CD4-positive, alpha-beta T cell treated with Interleukin-2 at 100 ng/mL for 4 hours (primary cell): ENCODE results near the gene CRISP3.
"Not testable (repeated sequence)": the region's sequence is repeated elsewhere in the genome, so short reads cannot be mapped to it uniquely, and the experiment has no call there.

ENCODE experiments used
- DNase-seq: peaks from one replicate; pipeline ENCODE4 v3.0.0-alpha.2; 2020; ENCODE audit warnings: low spot score

Gene CRISP3

DNA sequence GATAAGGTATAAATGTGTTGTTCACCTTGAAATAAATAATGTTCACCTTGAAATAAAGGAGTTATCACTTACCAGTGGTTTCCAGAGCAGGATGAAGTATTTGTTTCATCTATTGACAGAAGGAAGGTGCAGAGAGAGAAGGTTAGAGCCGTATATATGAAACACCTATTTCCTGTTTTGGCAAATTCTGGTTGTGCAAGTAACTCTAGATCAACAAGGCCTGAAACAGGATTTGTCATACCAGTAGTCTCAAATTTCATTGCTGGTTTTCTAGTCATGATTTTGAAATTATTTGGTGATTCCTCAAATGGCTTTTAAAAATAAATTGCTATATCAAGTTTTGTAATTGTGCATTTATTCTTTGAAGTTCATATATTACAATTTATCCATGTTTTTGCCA is at the start of gene CRISP3:
Gene CRISP3, minus strand, starts transcription at position 130 of the 400 bp plus-strand sequence. Its CDS starts 21 bp downstream, at position 109.
- DNase-seq, result no peak

DNA sequence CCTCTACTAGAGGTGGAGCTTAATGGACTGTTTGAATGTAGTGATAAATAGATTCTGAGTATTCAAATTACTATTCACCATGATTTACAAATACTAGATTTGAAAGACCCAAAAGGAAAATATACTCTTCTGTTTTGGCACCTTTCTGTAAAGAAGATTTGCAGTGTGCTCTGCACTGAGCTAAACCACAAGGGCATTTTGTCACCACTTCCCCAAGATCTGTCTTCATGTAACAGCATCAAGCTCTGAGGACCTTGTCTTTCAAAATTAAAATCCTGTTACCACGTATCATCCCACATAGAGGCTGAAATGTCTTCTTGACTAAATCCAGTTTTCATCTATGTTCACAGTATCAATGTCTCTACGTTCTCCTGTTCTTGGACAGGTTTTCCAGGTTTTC is 46.2 kb upstream of the CRISP3 start:
- no peak for DNase-seq

DNA sequence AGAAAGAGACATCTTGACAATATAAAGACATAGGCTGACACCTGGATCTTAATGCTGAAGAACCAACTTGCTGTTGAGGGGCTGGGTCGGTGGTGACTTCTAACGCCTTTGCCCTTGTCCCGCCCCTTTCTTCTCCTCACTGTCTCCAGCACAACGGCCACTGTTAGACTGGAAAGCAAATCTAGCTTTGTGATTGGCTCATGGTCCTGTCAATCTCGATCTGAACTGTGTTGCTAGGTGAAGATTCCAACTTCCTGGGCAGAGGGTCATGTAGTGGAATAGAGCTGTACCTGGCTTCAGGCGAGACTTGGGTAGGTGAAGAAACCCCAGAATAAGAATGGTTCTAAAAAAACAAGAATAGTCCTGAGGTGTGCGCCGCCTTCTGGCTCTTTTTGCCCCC is 43.0 kb upstream of the CRISP3 start, which contains the start of gene PGK2:
Gene PGK2, minus strand, starts transcription at position 110 of the 400 bp plus-strand sequence. Its CDS starts 98 bp downstream, at position 12.
- no peak for DNase-seq

DNA sequence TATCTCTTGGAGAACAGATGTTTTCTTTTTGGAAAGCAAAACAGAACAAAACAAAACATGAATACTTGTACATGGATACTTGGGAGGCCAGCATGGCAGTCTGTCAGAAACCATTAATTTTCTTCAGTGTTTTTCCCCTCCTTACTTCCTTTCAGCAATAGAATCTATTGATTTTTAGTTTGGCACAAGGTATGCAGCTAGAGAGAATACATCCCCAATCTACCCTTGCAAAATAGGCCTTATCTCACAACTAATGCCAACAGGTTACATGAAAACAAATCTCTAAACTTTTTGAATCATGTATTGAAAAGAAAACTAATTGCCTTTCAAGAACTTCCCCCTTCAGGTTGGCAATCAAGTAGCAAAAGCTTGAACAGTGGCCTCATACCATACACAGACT is 40.1 kb upstream of the CRISP3 start:
- DNase-seq, result no peak

DNA sequence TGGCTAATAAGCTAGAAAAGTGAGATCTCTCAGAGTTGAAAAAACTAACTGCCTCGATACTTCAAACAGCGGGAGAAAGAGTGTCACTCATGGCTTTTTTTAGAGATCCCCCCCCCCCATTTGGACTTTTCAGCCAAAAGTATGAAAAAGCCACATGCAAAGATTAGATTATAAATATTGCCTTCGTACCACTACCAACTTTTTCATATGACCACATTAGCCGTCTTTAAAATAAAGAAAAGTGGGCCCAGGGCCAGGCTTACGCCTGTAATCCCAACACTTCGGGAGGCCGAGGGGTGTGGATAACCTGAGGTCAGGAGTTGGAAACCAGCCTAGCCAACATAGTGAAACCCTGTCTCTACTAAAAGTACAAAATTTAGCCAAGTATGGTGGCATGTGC is 38.5 kb upstream of the CRISP3 start:
- DNase-seq, result no peak

DNA sequence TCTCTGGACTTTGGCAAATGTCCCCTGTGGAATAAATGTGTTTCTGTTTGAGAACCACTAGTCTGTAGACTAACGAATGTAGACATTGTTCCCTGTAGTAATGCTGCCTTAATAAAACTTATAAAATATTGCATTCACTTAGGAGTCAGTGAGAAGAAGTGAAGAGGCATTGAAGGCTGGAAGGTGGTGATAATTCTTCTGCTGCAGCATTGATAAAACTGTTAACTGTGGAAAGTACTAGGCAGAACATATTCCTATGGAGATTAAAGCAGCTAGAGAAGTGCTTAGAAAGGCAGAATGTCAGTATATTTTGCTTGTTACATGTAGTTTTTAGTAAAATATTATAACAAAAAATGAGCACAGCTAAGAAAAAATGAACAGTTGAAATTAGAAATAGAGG is 38.1 kb upstream of the CRISP3 start:
- no peak for DNase-seq

DNA sequence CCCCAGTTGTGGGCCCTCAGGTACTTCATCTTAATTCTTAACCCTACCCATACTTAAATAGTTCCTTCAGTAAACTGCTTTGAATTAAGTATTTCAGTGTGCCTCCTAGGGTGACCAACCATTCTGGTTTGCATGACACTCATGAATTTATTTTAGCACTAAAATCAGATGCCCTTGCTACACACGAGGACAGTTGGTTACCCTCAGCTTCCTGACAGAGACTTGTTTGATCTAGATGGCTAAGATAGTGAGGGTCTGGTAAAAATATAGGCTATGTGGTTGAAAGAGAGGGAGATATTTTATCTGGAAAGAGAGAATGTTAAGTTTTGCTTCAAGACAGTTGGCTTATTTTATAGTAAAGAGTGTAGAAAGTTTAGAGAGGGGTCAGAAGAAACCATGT is 32.3 kb upstream of the CRISP3 start:
- no peak for DNase-seq

- DNase-seq, result no peak
These were observed 30.9 kb upstream of the CRISP3 start for GRCh38 chr6:49775043-49775442.

GRCh38 chr6:49772285-49772684 is 28.1 kb upstream of the CRISP3 start:
- DNase-seq, result no peak

DNA sequence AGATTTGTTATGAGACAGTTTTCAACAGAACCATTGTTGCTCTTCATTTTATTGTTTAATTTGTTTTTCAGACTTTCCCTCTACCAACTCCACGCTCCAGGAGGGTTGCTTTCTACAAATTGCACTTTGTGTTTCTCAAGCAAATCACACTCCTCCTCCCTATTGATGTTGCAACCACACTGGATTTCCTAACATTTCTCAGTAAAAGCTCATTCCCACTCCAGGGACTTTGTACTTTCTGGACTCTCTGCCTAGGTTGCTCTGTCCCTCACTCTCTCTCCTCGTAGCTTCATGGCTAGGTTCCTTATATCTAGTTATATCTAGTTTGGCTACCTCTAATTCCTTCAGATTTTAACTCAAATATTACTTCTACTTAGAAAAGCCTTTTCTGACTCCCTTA is 22.6 kb upstream of the CRISP3 start:
- no peak for DNase-seq

DNA sequence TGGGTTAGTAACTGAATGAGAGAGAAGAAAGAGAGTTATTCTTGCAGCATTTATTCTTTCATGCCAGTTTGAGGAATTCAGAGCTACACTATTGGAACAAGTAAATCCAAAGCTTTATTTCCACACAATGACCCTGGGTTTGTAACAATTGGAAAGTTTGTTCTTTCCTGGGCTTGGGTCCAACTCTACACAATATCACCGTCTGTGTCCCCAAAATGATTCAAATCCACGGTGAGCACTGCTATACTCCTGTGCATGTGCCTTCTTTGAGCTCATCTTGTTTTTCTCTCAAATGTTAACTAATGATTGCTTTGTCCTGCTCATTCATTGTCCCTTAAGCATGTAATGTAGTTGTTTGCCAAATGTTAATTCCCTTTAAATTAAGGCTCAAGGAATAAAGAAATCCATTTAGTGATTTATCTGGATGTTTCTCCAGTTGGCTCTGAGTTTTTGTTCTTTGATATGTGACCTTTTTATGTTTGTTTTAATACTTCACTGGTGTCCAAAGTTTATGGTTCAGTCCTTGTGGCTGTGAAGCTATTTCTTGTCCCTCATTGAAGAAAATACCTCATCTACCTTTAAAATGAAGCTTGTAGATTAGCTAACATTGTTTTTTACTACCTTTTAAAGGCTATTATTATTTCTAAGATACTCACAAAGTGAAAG is 20.5 kb upstream of the CRISP3 start:
- no peak for DNase-seq

DNA sequence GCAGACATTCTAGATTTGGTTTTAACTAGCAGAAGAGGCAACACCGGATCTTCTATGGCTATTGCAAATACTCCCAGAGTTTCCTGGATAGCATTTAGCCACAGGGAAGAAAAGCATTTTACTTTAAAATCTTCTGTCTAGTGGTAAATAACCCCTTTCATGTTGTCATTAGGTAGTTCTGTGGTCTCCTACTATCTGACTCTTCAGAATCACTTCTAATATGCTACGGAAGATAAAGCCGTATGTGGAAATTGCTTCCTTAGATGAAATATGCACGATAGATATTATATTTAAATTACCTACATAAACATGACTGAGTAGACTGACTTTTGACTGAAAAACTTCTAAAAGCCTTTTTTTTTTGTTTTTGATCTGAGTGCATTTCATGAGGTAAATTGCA is 759 bp downstream of the CRISP3 start:
- no peak for DNase-seq

GRCh38 chr6:49739423-49739822 is 4.8 kb downstream of the CRISP3 start:
- DNase-seq, result no peak

DNA sequence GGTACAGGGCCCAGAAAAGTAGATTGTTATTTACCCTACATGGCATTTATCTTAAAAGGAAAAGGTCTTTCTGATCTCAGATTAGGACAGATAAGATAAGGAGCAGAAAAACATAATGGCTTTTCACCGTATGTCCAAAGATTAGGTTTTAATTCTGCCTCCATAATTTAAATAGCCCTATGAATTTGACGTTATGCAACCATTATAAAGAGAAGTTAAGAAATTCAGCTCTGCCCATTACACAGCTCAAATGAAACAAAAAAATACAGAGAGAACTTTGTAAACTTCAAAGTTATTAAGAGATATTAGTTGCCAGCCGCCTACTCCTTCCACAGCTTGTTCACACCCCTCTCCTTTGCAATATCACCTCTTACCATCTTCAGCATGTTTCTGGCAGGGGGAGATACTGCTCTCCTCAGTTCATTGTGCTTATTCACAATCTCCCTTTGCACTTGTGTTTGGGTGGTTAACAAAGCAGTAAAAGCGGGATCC is 8.1 kb downstream of the CRISP3 start:
- no peak for DNase-seq

DNA sequence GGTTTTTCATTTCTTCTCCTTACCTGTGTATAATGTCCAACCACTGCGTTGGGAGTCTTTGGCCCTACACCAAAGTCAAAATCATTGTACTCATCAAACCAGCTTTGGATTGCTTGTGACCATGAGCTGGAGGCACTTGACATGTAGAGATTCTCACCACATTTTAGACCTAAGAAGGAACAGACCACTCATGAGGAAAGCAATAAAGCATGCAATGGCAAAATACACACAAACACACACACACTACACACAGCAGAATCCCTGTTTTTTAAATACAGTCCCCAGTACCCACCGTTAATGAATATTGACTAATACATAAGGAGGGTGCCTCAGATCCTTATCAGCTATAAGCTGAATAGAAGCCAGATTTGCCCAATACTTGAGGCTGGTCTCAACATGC is 10.5 kb downstream of the CRISP3 start:
- no peak for DNase-seq

DNA sequence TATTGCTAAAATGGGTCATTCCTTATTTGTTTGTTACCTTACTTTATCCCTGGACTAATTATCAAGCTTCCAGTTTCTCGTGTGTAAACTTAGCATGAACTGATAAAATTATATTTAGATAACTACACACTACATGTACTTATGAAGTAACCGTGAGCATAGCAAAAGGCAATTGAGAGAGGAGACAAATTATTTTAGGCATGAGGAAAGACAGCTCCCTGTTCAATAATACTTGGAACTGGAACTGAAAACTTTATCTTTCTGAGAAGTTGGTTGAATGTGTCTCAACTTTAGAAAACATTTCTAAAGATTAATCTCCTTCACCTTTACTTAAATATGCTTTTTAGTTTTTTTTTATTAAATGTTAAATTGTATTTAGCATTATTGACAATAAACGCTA is 11.4 kb downstream of the CRISP3 start:
- DNase-seq, result no peak

GRCh38 chr6:49730251-49730650 is 13.9 kb downstream of the CRISP3 start:
- no peak for DNase-seq

DNA sequence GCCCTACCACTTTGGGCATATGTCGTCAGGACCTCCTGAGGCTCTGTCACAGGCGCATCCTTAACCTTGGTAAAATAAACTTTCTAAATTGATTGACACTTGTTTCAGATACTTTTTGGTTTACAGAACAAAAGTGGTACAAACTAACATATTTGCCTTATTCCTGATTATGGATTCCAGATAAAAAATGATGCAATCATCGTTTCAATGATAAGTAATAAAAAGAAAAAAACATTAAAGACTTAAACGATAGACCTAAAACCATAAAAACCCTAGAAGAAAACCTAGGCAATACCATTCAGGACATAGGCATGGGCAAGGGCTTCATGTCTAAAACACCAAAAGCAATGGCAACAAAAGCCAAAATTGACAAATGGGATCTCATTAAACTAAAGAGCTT is 20.3 kb downstream of the CRISP3 start:
- DNase-seq, result not testable (repeated sequence)

- DNase-seq, result no peak
These were observed 22.9 kb downstream of the CRISP3 start for GRCh38 chr6:49721297-49721696.

DNA sequence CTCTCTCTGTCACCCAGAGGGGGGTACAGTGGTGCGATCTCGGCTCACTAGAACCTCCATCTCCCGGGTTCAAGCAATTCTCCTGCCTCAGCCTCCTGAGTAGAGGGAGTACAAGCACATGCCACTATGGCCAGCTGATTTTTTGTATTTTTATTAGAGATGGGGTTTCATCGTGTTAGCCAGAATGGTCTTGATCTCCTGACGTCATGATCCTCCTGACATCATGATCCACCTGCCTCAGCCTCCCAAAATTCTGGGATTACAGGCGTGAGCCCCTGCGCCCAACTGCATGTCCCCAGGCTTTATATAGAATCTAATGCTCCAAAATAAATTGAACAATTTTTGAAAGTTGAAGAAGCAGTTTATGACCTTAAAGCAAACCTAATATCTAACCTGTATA is 23.8 kb downstream of the CRISP3 start:
- no peak for DNase-seq

GRCh38 chr6:49713346-49713745 is 30.8 kb downstream of the CRISP3 start, which contains the start of gene CRISP2:
Gene CRISP2 (minus strand): TSS chr6:49713543. CDS start chr6:49709196, 4,347 bp downstream.
- DNase-seq, result no peak

GRCh38 chr6:49698478-49698877 is 45.7 kb downstream of the CRISP3 start:
- no peak for DNase-seq

DNA sequence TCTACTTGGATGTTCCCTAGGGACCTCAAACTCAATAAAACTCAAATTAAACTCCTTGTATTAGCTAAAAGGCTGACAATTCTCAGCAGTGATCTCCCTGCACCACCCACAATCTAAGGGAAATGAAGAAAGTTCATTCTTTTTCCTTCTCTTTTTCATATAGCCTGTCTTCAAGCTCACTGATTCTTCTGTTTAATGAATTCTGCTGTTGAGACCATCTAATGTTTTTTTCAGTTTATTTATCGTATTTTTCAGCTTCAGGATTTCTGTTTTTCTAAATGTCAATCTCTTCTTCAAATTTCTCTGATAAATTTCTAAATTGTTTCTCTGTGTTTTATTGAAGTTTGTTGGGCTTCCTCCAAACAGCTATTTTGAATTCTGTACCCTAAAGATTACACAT is 50.7 kb downstream of the CRISP3 start:
- DNase-seq, result no peak

GRCh38 chr6:49692534-49692933 is 51.7 kb downstream of the CRISP3 start:
- DNase-seq, result no peak
